Measurements from ENCODE around the gene BAK1. TPM values are rescaled to one million over a fixed set of nuclear protein-coding genes. Genes with fewer than 3 reads are reported as not detected.
A peak's percentile ranks its signal among the peaks of the same experiment; 100 is the strongest.

BAK1 gene
- total and polyA plus RNA-seq, 2 of the 13 experiments (the other 11 are each of a cell fraction or from before 2014, with no cell fraction given): 15.0 to 23.8 TPM

GRCh38 chr6:33589731-33590530 lies 9.9 kb upstream of the BAK1 start (continued):
- TF ChIP-seq ZNF281 (CRISPR knock-in tag; IDR thresholded peaks at IDR 0.05; ENCODE audit: borderline replicate concordance) (peak; percentile 76; the same call in 1 of the 2 replicates), ATF5 (CRISPR knock-in tag; IDR thresholded peaks at IDR 0.05; ENCODE audit: low read depth) (no peak), GLMP (CRISPR knock-in tag; IDR thresholded peaks at IDR 0.05; ENCODE audit: borderline replicate concordance) (no peak), ZNF460 (CRISPR knock-in tag; IDR thresholded peaks at IDR 0.05; ENCODE audit: borderline replicate concordance) (no peak), HNRNPLL (IDR thresholded peaks at IDR 0.05; ENCODE audit: low read depth, low read length, poor library complexity, severe bottlenecking) (no peak), ZFP36L1 (CRISPR knock-in tag; IDR thresholded peaks at IDR 0.05) (0 out of 2 replicates have a peak, but pooled peaks have one; percentile 28), MYC (CRISPR knock-in tag; IDR thresholded peaks at IDR 0.05; ENCODE audit: borderline replicate concordance) (peak; percentile 66; the same call in 1 of the 2 replicates), HDAC6 (IDR thresholded peaks at IDR 0.05; ENCODE audit: low read depth, low read length) (no peak), ZNF431 (CRISPR knock-in tag; IDR thresholded peaks at IDR 0.05; ENCODE audit: borderline replicate concordance, low read depth) (no peak), ZNF3 (CRISPR knock-in tag; IDR thresholded peaks at IDR 0.05) (peak; percentile 16; the same call in 1 of the 2 replicates), HOXA5 (CRISPR knock-in tag; IDR thresholded peaks at IDR 0.05) (peak; percentile 67; the same call in 1 of the 2 replicates), MED1 (CRISPR knock-in tag; IDR thresholded peaks at IDR 0.05) (peak; percentile 88), HNF4G (IDR thresholded peaks at IDR 0.05; ENCODE audit: borderline replicate concordance, low read depth, low read length) (no peak), HNF4G (CRISPR knock-in tag; IDR thresholded peaks at IDR 0.05; ENCODE audit: borderline replicate concordance, low read depth) (no peak; the same call in 1 of the 2 replicates), ZMYM2 (CRISPR knock-in tag; IDR thresholded peaks at IDR 0.05) (no peak), ZNF639 (CRISPR knock-in tag; conservative IDR thresholded peaks at IDR 0.05) (no peak), PAXIP1 (CRISPR knock-in tag; conservative IDR thresholded peaks at IDR 0.05) (peak; percentile 96), ZNF841 (CRISPR knock-in tag; IDR thresholded peaks at IDR 0.05; ENCODE audit: borderline replicate concordance) (no peak), ZNF224 (CRISPR knock-in tag; IDR thresholded peaks at IDR 0.05) (0 out of 2 replicates have a peak, but pooled peaks have one; percentile 26)

All from HepG2 (cell line).